T-helper 1 cell treated with Interleukin-12 subunit alpha and Interleukin-12 subunit beta and Interleukin-4 antibody, amounts not matched to agents 30 μg/mL and 1 μg/mL, for 36 hours (primary cell): Measurements from ENCODE around the gene PYCR2.
"Not testable (repeated sequence)": the region's sequence is repeated elsewhere in the genome, so short reads cannot be mapped to it uniquely, and the experiment has no call there.

ENCODE experiments used
- H3K27ac Mint-ChIP-seq: one replicate; pipeline ENCODE4 v1.8.0; 2021; ENCODE audit warnings: mild to moderate bottlenecking, mixed read lengths
- H3K27me3 Mint-ChIP-seq: one replicate; pipeline ENCODE4 v1.8.0; 2021; ENCODE audit warnings: low read depth, mixed read lengths
- H3K36me3 Mint-ChIP-seq: one replicate; pipeline ENCODE4 v1.8.0; 2021; ENCODE audit warnings: low read depth, mixed read lengths
- H3K4me1 Mint-ChIP-seq: one replicate; pipeline ENCODE4 v1.8.0; 2021; ENCODE audit warnings: low read depth, mixed read lengths
- H3K4me3 Mint-ChIP-seq: one replicate; pipeline ENCODE4 v1.8.0; 2021; ENCODE audit warnings: mild to moderate bottlenecking, moderate library complexity, mixed read lengths
- H3K9me3 Mint-ChIP-seq: one replicate; pipeline ENCODE4 v1.8.0; 2021; ENCODE audit warnings: mixed read lengths

Gene PYCR2

DNA sequence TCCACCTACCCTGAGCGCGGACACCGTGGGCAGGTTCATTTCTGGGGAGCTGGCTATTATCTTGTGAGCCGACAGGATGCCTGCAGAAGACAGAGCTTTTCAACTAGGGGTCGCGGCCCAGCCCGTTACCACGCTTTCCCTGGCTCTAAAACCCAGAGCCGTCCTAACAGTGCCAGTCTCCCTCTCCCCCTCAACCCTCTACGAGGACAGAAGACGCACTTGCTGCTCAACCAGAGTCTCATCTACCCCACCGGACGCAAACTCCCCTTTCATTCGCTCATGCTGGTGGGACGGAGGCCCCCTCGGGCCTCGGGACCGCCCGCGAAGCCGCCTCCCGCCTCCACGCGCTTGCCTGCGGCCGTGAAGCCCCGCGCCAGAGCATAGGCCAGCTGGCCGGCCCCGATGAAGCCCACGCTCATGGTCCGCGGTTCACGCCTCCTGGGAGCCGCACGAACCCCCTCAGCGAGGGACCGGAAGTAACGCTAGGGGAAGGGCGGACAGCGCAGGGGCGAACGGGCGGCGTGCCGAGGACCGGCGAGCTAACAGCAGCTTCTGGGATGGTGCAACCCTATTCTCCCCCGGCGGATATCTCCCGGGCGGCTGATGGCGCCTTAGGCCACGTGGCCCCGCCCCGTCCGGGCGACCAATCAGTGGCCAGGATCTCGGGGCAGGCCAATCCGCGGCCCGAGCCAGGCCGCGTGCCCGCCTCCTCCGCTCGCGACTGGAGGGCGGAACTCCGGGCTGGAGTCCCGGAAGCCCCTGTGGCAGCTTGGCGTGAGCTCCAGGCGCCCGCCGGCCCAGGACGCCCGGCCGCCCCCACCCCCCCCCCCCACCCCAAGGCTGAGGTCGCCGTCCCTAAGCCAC lies at the start of gene PYCR2:
Gene PYCR2 (minus strand): TSS at position 559 of the 864 bp plus-strand sequence. CDS start 140 bp downstream, at position 419.
- H3K4me1 Mint-ChIP-seq: peaks cover 41% of the 10 kb centered on the region
- H3K4me3 Mint-ChIP-seq: peak within 1 kb of the TSS; percentile 92
- H3K36me3 Mint-ChIP-seq: peaks cover 20% of the 10 kb centered on the region
- no peaks in the 10 kb centered on the region for H3K9me3 Mint-ChIP-seq
- H3K27me3 Mint-ChIP-seq: no peaks in the 10 kb centered on the region
- H3K27ac Mint-ChIP-seq: peak within 1 kb of the TSS; percentile 92

DNA sequence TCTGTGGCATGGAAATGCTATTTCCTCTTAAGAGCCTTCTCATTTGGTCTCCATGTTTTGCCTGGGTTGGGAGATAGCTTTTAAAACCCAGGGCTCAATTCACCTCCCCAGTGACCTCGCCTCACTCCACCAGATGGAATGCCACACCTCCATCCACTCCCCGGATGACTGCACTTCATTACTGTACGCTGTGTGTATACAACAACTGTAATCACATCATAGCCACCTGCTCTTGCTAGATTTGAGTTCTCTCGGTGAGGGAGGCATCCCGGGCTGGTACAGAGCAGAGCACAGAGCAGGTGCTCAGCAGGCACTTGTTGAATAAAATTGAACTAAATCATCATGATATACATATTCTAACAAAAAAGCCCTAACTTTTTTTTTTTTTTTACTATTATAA lies 49.1 kb upstream of the PYCR2 start:
- Mint-ChIP-seq H3K27me3 (no peaks in the 10 kb centered on the region), H3K4me3 (no peak overlapping the region), H3K9me3 (no peaks in the 10 kb centered on the region), H3K4me1 (peaks cover 4% of the 10 kb centered on the region), H3K36me3 (peaks cover 2% of the 10 kb centered on the region), H3K27ac (no peak overlapping the region)

DNA sequence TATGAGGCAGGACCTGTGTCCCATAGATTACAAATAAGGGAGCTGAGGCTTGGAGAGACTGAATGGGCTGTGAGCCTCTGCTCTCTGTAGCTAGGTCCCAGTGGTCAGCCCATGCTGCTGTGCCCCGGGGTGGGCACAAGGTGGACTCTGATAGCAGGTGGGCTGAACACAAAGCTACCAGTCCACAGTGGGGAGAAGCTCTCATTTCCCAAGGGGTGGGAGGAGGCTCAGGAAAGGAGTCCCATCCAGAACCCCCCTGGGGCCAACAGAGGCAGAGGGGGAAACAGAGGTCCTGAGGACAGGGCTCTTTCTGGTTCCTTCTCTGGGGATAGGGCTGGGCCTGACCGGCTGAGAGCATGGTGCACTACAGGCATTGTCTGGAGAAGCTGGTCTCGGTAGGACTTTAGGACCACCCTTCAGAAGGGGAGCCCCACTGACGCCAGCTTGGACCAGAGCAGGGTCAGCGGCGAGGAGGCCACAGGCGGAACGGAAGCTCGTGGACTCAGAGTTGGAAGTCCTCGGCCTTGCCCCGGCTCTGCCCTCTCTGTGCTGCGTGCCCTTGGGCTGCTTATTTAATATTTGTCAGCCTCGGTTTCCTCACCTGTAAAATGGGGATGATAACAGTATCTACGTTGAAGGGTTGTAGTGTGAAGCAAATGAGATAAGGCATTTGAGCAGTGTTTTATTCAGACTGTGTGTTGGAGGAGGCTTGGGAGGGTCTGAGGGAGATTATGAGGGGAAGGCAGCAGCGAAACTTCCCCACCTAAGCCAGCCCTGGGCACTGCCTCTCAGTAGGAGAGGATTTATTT lies 48.5 kb upstream of the PYCR2 start:
- H3K4me3 Mint-ChIP-seq: no peak overlapping the region
- H3K4me1 Mint-ChIP-seq: peaks cover 4% of the 10 kb centered on the region
- H3K36me3 Mint-ChIP-seq: peaks cover 1% of the 10 kb centered on the region
- no peaks in the 10 kb centered on the region for H3K27me3 Mint-ChIP-seq
- no peaks in the 10 kb centered on the region for H3K9me3 Mint-ChIP-seq
- no peak overlapping the region for H3K27ac Mint-ChIP-seq

DNA sequence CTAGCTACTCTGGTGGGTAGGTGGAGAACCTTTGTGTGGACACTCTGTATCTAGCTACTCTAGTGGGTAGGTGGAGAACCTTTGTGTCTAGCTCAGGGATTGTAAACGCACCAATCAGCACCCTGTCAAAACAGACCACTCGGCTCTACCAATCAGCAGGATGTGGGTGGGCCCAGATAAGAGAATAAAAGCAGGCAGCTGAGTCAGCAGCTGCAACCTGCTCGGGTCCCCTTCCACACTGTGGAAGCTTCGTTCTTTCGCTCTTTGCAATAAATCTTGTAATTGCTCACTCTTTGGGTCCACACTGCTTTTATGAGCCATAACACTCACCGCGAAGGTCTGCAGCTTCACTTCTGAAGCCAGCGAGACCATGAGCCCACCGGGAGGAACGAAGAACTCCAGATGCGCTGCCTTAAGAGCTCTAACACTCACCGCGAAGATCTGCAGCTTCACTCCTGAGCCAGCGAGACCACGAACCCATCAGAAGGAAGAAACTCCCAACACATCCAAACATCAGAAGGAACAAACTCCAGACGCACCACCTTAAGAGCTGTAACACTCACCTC lies 46.6 kb upstream of the PYCR2 start:
- not testable (repeated sequence) for H3K9me3 Mint-ChIP-seq, H3K4me1 Mint-ChIP-seq, H3K27ac Mint-ChIP-seq, H3K4me3 Mint-ChIP-seq, H3K27me3 Mint-ChIP-seq, H3K36me3 Mint-ChIP-seq

DNA sequence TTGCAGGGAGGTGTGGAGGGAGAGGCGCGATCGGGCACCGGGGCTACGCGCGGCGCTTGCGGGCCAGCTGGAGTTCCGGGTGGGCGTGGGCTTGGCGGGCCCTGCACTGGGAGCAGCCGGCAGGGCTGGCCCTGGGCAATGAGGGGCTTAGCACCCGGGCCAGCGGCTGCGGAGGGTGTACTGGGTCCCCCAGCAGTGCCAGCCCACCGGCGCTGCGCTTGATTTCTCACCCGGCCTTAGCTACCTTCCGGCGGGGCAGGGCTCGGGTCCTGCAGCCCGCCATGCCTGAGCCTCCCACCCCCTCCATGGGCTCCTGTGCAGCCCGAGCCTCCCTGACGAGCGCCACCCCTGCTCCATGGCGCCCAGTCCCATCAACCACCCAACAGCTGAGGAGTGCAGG lies 45.7 kb upstream of the PYCR2 start:
- H3K4me3 Mint-ChIP-seq, H3K9me3 Mint-ChIP-seq, H3K27me3 Mint-ChIP-seq, H3K4me1 Mint-ChIP-seq, H3K27ac Mint-ChIP-seq, H3K36me3 Mint-ChIP-seq: not testable (repeated sequence)

DNA sequence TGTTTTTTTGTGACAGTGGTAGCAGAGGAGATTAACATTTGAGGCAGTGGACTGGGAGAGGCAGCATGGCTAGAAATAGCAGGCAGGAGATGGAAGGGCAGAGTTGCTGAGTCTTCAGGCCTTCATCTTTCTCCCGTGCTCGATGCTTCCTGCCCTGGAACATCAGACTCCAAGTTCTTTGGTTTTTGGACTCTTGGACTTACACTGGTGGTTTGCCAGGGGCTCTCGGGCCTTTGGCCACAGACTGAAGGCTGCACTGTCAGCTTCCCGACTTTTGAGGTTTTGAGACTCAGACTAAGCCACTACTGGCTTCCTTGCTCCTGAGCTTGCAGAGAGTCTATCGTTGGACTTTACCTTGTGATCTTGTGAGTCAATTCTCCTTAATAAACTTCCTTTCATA lies 41.2 kb upstream of the PYCR2 start:
- Mint-ChIP-seq H3K4me1 (peaks cover 2% of the 10 kb centered on the region), H3K4me3 (no peak overlapping the region), H3K27me3 (no peaks in the 10 kb centered on the region), H3K27ac (no peak overlapping the region), H3K9me3 (no peaks in the 10 kb centered on the region), H3K36me3 (no peaks in the 10 kb centered on the region)

DNA sequence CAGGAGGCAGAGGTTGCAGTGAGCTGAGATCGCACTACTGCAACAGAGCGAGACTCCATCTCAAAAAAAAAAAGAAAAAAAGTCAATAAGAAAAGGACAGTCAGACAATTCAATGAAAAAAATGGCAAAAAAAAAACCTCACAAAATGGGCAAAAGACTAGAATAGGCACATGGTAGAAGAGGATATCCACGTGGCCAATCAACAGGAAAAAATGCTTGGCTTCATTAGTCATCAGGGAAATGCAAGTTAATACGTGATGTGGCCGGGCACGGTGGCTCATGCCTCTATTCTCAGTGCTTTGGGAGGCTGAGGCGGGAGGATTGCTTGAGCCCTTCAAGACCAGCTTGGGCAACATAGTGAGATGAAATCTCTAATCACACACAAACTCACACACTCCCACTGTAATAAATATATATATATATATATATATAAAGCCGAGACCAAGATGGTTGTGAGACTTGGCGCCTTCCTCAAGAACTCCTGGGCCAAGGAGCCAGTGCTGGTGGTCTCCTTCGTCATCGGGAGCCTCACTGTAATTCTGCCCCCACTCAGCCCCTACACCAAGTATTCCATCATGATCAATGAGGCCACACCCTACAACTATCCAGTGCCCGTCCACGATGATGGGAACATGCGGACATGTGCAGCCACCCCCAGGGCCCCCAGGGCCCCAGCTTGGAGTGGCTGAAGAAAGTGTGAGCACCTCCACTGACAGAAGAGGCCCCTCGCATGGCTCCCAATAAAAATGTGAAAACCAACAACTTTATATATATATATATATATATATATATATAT lies 39.9 kb upstream of the PYCR2 start:
- H3K36me3 Mint-ChIP-seq: no peaks in the 10 kb centered on the region

DNA sequence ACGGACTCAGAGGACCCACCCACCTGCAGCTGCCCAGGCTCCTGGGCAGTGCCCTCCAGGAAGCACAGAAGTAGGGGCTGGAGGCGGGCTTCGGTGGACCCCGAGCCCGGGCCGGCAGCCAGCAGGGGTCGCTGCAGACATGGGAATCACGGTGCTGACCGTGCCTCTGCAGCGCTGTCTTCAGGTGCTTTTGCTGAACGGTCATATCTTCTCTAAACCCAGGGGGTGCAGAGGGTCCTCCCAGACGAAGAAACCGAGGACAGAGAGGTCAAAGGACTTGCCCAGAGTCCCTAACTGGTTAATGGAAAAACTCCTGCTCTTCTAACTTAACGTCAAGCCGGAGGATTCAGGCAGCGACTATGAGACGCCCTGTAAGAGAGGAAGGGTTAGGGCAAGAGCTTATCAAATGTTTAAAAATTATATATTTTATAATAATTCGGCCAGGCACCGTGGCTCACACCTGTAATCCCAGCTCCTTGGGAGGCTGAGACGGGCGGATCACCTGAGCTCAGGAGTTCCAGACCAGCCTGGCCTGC lies 38.5 kb upstream of the PYCR2 start:
- H3K4me3 Mint-ChIP-seq: no peak overlapping the region
- H3K27me3 Mint-ChIP-seq: no peaks in the 10 kb centered on the region
- no peak overlapping the region for H3K27ac Mint-ChIP-seq
- no peaks in the 10 kb centered on the region for H3K9me3 Mint-ChIP-seq
- H3K4me1 Mint-ChIP-seq: peaks cover 2% of the 10 kb centered on the region
- no peaks in the 10 kb centered on the region for H3K36me3 Mint-ChIP-seq

More for the DNA sequence above, 39.9 kb upstream of the PYCR2 start:
- peaks cover 2% of the 10 kb centered on the region for H3K4me1 Mint-ChIP-seq
- H3K27me3 Mint-ChIP-seq: no peaks in the 10 kb centered on the region
- H3K9me3 Mint-ChIP-seq: no peaks in the 10 kb centered on the region
- no peak overlapping the region for H3K27ac Mint-ChIP-seq
- H3K4me3 Mint-ChIP-seq: no peak overlapping the region

DNA sequence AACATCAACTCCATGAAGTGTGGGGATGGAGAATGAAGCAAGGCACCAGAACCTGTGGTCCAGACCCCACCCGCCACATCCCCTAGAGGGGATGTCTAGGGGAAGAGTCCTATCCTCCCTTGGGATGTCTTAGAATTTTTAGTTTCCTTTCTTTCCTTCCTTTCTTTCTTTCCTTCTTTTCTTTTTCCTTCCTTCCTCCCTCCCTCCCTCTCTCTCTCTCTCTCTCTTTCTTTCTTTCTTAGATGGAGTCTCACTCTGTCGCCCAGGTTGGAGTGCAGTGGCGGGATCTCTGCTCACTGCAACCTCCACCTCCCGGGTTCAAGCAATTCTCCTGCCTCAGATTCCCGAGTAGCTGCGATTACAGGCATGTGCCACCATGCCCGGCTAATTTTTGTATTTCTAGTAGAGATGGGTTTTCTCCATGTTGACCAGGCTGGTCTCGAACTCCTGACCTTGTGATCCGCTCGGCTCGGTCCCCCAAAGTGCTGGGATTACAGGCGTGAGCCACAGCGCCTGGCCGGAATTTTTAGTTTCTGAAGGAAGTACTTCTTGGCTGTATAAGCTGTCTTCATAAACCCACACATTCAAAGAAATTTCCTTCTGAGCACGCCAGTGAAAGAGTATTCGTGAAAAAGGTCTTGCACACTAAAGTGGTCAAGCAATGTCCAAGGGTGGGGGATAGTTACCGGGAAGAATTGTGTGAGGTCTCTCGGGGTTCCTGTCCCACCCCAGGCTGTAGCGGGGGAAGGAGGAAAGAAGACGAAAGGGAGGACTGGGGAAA lies 37.8 kb upstream of the PYCR2 start:
- H3K9me3 Mint-ChIP-seq: no peaks in the 10 kb centered on the region

DNA sequence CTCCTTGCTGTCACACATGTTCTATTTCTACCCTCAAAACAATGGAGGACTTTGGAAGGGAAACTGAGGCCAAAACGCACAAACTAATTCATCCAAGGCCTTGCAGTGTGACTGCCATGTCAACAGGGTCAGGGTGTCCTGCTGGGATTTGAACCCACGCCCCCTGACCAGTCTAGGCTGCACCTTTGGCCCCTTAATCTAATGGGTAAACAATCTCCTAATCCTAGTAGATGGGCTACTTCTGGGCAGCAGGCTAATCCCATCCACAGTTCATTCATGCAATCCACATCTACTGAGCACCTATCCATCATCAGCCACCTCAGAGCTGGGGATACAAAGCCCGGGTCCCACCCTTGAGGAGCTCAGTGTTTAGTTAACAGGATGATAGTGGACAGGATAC lies 34.0 kb upstream of the PYCR2 start:
- Mint-ChIP-seq H3K9me3 (no peaks in the 10 kb centered on the region), H3K27ac (no peak overlapping the region)

More for the DNA sequence above, 37.8 kb upstream of the PYCR2 start:
- Mint-ChIP-seq H3K27me3 (no peaks in the 10 kb centered on the region), H3K27ac (no peak overlapping the region), H3K36me3 (no peaks in the 10 kb centered on the region), H3K4me3 (no peak overlapping the region), H3K4me1 (peaks cover 2% of the 10 kb centered on the region)

DNA sequence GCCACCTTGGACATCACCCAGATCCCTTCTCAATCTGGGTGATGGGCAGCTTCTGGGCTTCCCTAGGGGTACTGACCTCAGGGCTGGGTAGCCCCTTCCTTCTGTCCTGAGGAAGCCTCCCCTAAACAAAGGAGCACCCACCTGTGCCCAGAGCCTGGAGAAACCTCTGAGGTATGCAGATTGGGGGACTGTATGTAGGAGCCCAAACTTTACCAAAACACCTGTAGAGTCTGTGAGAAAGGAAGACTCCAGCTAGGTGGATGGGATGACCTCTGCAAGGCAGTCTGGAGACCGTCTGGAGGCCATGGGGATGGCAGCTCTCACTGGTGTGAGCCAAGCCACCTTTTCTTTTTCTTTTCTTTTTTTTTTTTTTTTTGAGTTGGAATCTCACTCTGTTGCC lies 30.7 kb upstream of the PYCR2 start:
- no peak overlapping the region for H3K4me3 Mint-ChIP-seq
- no peak overlapping the region for H3K27ac Mint-ChIP-seq
- H3K9me3 Mint-ChIP-seq: no peaks in the 10 kb centered on the region
- peaks cover 32% of the 10 kb centered on the region for H3K27me3 Mint-ChIP-seq
- no peaks in the 10 kb centered on the region for H3K36me3 Mint-ChIP-seq
- H3K4me1 Mint-ChIP-seq: no peaks in the 10 kb centered on the region

More for the DNA sequence above, 34.0 kb upstream of the PYCR2 start:
- H3K4me3 Mint-ChIP-seq: no peak overlapping the region
- H3K27me3 Mint-ChIP-seq: peaks cover 9% of the 10 kb centered on the region
- H3K36me3 Mint-ChIP-seq: no peaks in the 10 kb centered on the region
- peaks cover 2% of the 10 kb centered on the region for H3K4me1 Mint-ChIP-seq

DNA sequence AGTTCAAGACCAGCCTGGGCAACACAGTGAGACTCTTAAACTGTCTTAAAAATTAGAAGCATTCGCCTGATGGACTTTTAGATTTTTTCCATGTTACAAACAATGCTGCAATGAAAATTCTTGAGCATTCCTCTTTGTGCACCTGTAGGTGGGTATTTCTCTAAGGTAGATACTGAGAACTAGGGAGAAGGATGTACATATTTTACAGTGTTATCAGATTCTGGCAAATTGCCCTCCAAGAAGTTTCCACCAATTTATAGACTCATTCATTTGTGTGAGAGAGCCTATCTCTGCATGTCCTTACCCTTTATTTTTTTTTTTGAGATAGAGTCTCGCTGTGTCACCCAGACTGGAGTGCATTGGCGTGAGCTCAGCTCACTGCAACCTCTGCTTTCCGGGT lies 29.3 kb upstream of the PYCR2 start:
- H3K4me3 Mint-ChIP-seq: no peak overlapping the region
- H3K27me3 Mint-ChIP-seq: peaks cover 36% of the 10 kb centered on the region
- H3K4me1 Mint-ChIP-seq: no peaks in the 10 kb centered on the region
- H3K36me3 Mint-ChIP-seq: no peaks in the 10 kb centered on the region
- no peak overlapping the region for H3K27ac Mint-ChIP-seq
- no peaks in the 10 kb centered on the region for H3K9me3 Mint-ChIP-seq

DNA sequence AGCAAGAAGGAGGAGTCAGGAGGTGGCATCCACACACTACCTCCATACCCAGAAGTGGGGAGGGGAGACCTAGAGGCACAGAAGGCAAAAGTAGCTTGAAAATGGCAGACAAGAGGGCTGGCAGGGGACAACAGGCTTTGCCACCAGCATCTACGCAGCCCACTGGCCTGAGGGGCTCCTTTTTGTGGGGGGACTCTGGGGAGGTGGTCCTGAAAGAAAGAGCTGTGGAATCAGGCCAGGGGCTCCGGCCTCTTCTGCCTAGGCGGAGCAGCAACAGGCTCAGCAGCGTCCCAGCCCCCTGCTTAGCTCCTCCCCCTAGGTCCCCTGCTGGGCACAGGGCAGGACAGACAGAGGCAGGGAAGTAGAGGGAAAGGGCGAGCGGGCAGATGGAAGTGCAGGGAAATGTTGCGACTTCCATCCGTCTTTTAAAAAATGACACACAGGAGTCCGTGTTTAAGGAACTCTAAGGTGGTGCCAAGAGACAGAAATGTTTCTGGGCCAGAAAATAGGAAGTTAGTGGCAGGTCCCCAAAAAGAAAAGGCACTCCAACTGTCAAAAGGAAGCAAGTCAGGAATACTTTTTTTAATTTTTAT lies 27.0 kb upstream of the PYCR2 start:
- Mint-ChIP-seq H3K36me3 (no peaks in the 10 kb centered on the region), H3K27ac (no peak overlapping the region), H3K27me3 (peaks cover 46% of the 10 kb centered on the region), H3K4me3 (no peak overlapping the region), H3K4me1 (no peaks in the 10 kb centered on the region), H3K9me3 (no peaks in the 10 kb centered on the region)
